GM12878 (cell line): Measurements from ENCODE around the gene PREP. TPM values are rescaled to one million over a fixed set of nuclear protein-coding genes. Genes with fewer than 3 reads are reported as not detected.

Experiments
- ATAC-seq: fragments of 200-7000 bp; cut with Tn5 transposase; 3 replicates; pipeline ENCODE4 v1.9.1; 2020; ENCODE audit warnings: mild to moderate bottlenecking, moderate library complexity
- BruUV-seq: library from RNA; stranded (reverse); fragments of 400-500 nt; replicated peaks from 2 replicates; lab custom pipeline; 2021; lab: Mats Ljungman, UMichigan
- CTCF ChIA-PET: fragments of 300-600 bp; sonication (Branson Sonifier 250); formaldehyde crosslinking; extraction: SDS; loops from one replicate; lab custom pipeline; 2021; ENCODE audit warnings: inconsistent platforms; lab: Yijun Ruan, JAX
- POLR2A ChIA-PET: fragments of 350-600 bp; formaldehyde crosslinking; extraction: SDS; loops from one replicate; lab custom pipeline; 2021; ENCODE audit warnings: inconsistent platforms; lab: Charles Lee
- RAD21 ChIA-PET: fragments of 300-600 bp; sonication (Branson Sonifier 250); formaldehyde crosslinking; loops from one replicate; lab custom pipeline; 2023; ENCODE audit warnings: antibody characterized with exemption; ENCODE audit not compliant: unreplicated experiment; lab: Charles Lee
- SMC1A ChIA-PET: fragments of 300-600 bp; sonication (Branson Sonifier 250); formaldehyde crosslinking; loops from one replicate; lab custom pipeline; 2023; ENCODE audit not compliant: unreplicated experiment, uncharacterized antibody; lab: Charles Lee
- DNase-seq: peaks from one replicate; pipeline ENCODE4 v3.0.0-alpha.2; 2011; ENCODE audit warnings: low read depth, low spot score
- FAIRE-seq: peaks from 3 replicates; lab custom pipeline; 2011; peaks lifted over from hg19 to GRCh38; lab: Jason Lieb, UNC
- H2AFZ ChIP-seq: 2 replicates; pipeline ENCODE4 v1.6.0; 2011; ENCODE audit warnings: low read depth, low read length, control low read depth; ENCODE audit not compliant: control insufficient read depth
- H3K27ac ChIP-seq: 2 replicates; pipeline ENCODE4 v1.5.1; 2011; ENCODE audit warnings: control low read depth; ENCODE audit not compliant: control insufficient read depth, insufficient read depth
- H3K27me3 ChIP-seq, 2 experiments: replicated peaks in 1 of 2; 2 replicates each; pipeline versions ENCODE4 v1.6.0 to v1.6.1; 2011; ENCODE audit warnings: low read length in 1 of 2; ENCODE audit not compliant: control insufficient read depth in 2 of 2, insufficient read depth in 2 of 2
- H3K36me3 ChIP-seq, 2 experiments: 2 replicates each; pipeline ENCODE4 v1.5.1; 2011; ENCODE audit warnings: low read length in 1 of 2; ENCODE audit not compliant: control insufficient read depth in 2 of 2, insufficient read depth in 2 of 2
- H3K4me1 ChIP-seq: 2 replicates; pipeline ENCODE4 v1.6.1; 2011; ENCODE audit warnings: mild to moderate bottlenecking, low read length, moderate library complexity, mixed read lengths; ENCODE audit not compliant: control insufficient read depth, insufficient read depth
- H3K4me2 ChIP-seq: 2 replicates; pipeline ENCODE4 v1.6.0; 2011; ENCODE audit warnings: control low read depth; ENCODE audit not compliant: control insufficient read depth, insufficient read depth
- H3K4me3 ChIP-seq: fragments of 200-600 bp; sonication (generic); 2 replicates; pipeline ENCODE4 v1.5.1; 2016
- H3K79me2 ChIP-seq: 2 replicates; pipeline ENCODE4 v1.6.0; 2011; ENCODE audit warnings: low read length; ENCODE audit not compliant: control insufficient read depth, insufficient read depth
- H3K9ac ChIP-seq: 2 replicates; pipeline ENCODE4 v1.8.0; 2011; ENCODE audit warnings: low read length, control low read depth, mixed read lengths; ENCODE audit not compliant: control insufficient read depth, insufficient read depth
- H3K9me3 ChIP-seq: replicated peaks from 3 replicates; pipeline ENCODE4 v1.5.1; 2011; ENCODE audit warnings: mild to moderate bottlenecking, low read length; ENCODE audit not compliant: control insufficient read depth, insufficient read depth
- H4K20me1 ChIP-seq: 2 replicates; pipeline ENCODE4 v1.6.0; 2011; ENCODE audit not compliant: control insufficient read depth, insufficient read depth
- EGR1 ChIP-seq, 2 experiments: IDR thresholded peaks; 1 replicate in 1 of 2; 2 replicates in 1 of 2; pipeline ENCODE4 v1.6.1; 2011 to 2012; ENCODE audit warnings: low read depth in 2 of 2, low read length in 2 of 2, borderline replicate concordance in 1 of 2, mild to moderate bottlenecking in 1 of 2, moderate library complexity in 1 of 2
- EZH2 ChIP-seq: IDR thresholded peaks from 2 replicates; pipeline ENCODE4 v1.6.1; 2012; ENCODE audit warnings: low read depth, mild to moderate bottlenecking, control low read depth, inconsistent platforms, low read length, borderline replicate concordance; ENCODE audit not compliant: control insufficient read depth
- MLLT1 ChIP-seq: fragments of 450-650 bp; IDR thresholded peaks from 2 replicates; pipeline ENCODE4 v1.6.1; 2016; ENCODE audit warnings: mild to moderate bottlenecking
- POU2F2 ChIP-seq: IDR thresholded peaks from 3 replicates; pipeline ENCODE4 v1.6.1; 2011; ENCODE audit warnings: low read depth, mild to moderate bottlenecking, low read length, borderline replicate concordance
- SMARCA5 ChIP-seq: fragments of 450-650 bp; IDR thresholded peaks from 2 replicates; pipeline ENCODE4 v1.6.1; 2017; ENCODE audit warnings: mild to moderate bottlenecking
- STAT3 ChIP-seq: IDR thresholded peaks from 2 replicates; pipeline ENCODE4 v1.6.1; 2011; ENCODE audit warnings: low read depth, low read length, improper control_type of control experiment
- ZBTB11 ChIP-seq: fragments of 450-650 bp; formaldehyde crosslinking; IDR thresholded peaks from 2 replicates; pipeline ENCODE4 v1.5.0; 2022; ENCODE audit warnings: mild to moderate bottlenecking, missing genetic modification characterization
- WGBS: methylation state at CpG from one replicate; pipeline ENCODE4 v1.1.6; 2016; ENCODE audit warnings: low lambda C conversion rate; ENCODE audit not compliant: insufficient replicate concordance, insufficient coverage; ENCODE audit errors: missing lambda C conversion rate; 5-methylcytosine and 5-hydroxymethylcytosine counted together
- in situ Hi-C: fragments of 300-500 bp; cut with MboI; formaldehyde crosslinking; loops from 9 replicates; pipeline ENCODE4 v1.14.3; 2018; ENCODE audit warnings: mixed read lengths
- intact Hi-C: fragments of 100-400 bp; cut with micrococcal nuclease; formaldehyde crosslinking; loops from one replicate; pipeline ENCODE4 v1.14.2; 2022; ENCODE audit not compliant: unreplicated experiment
- polyA plus RNA-seq, 11 experiments: library from polyadenylated mRNA; depleted of rRNA in 4 of 11; unstranded in 6 of 11; stranded (reverse) in 5 of 11; fragments of >200 nt; fragmentation: Nextera tagmentation in 4 of 11; fragmentation: Illumina TruSeq in 1 of 11; extraction: Ambion mirVana in 4 of 11; extraction: Trizol in 1 of 11; gene quantifications; 1 replicate in 1 of 11; 2 replicates in 10 of 11; pipeline versions ENCODE4 v1.2.1 to v1.2.3, GENCODE V29; 2011 to 2016; ENCODE audit warnings: inconsistent platforms in 2 of 11, missing spikeins in 2 of 11, low read depth in 1 of 11
- total RNA-seq, 4 experiments: library from RNA; depleted of rRNA in 3 of 4; stranded (reverse); fragments of >200 nt in 3 of 4; fragmentation: Illumina TruSeq in 1 of 4; extraction: Trizol in 1 of 4; gene quantifications; 2 replicates each; pipeline versions ENCODE4 v1.2.1 to v1.2.3, GENCODE V29; 2013 to 2021

Gene PREP
- total and polyA plus RNA-seq, 10 of the 15 experiments (the other 5 are each of a cell fraction or from before 2014, with no cell fraction given), result 6.5 to 33.6 (median 18.1) TPM

- Histone ChIP-seq H3K9ac (no peak overlapping the region), H3K79me2 (no peaks in the 10 kb centered on the region), H3K27ac (no peak overlapping the region), H3K27me3 (no peaks in the 10 kb centered on the region; a peak in 1 of 4 replicates), H3K4me3 (no peak overlapping the region), H3K36me3 (no peaks in the 10 kb centered on the region), H3K4me1 (no peaks in the 10 kb centered on the region), H3K4me2 (no peak overlapping the region), H2AFZ (no peak overlapping the region), H3K9me3 (no peaks in the 10 kb centered on the region; the same call in 2 of the 3 replicates), H4K20me1 (no peaks in the 10 kb centered on the region)
- no peak for TF ChIP-seq EGR1 (IDR thresholded peaks at IDR 0.05; ENCODE audit: borderline replicate concordance in 1 of 2, low read depth in 2 of 2, low read length in 2 of 2)
- no peak for TF ChIP-seq POU2F2
- TF ChIP-seq ZBTB11 (CRISPR knock-in tag), result no peak
- no peak for TF ChIP-seq SMARCA5
- no peak for TF ChIP-seq MLLT1
- TF ChIP-seq EZH2, result no peak
- TF ChIP-seq STAT3, result no peak
- 38% methylated on average over 1 of the region's 1 CpG for WGBS
- ATAC-seq (no peak), FAIRE-seq (no peak), DNase-seq (no peak)
- in situ Hi-C loops (no loop called here), intact Hi-C loops (no loop called here)
- SMC1A ChIA-PET, result no interaction called here
- BruUV-seq, result no TSS peak
- POLR2A ChIA-PET, result no interaction called here
- RAD21 ChIA-PET, result no interaction called here
- CTCF ChIA-PET, result no interaction called here
Observed at GRCh38 chr6:105409734-105410133, 6.9 kb upstream of the PREP start.
